SU-DHL-6 (cell line): ENCODE measurements around the gene TMEM80.

Experiments used
- EZH2phosphoT487 ChIP-seq: fragments of 200-600 bp; sonication (generic), shearing (Covaris generic); conservative IDR thresholded peaks from 2 replicates; pipeline ENCODE4 v1.6.1; 2018; ENCODE audit warnings: mild to moderate bottlenecking, antibody characterized with exemption, low read length, moderate library complexity, mixed read lengths
- TF ChIP-seq, protein P1 (sequence below): fragments of 200-600 bp; sonication (generic); IDR thresholded peaks from one replicate; pipeline ENCODE4 v1.5.1; 2017; ENCODE audit warnings: antibody characterized with exemption, mild to moderate bottlenecking, low read length, moderate library complexity; ENCODE audit not compliant: insufficient read depth, poor library complexity, severe bottlenecking

DNA sequence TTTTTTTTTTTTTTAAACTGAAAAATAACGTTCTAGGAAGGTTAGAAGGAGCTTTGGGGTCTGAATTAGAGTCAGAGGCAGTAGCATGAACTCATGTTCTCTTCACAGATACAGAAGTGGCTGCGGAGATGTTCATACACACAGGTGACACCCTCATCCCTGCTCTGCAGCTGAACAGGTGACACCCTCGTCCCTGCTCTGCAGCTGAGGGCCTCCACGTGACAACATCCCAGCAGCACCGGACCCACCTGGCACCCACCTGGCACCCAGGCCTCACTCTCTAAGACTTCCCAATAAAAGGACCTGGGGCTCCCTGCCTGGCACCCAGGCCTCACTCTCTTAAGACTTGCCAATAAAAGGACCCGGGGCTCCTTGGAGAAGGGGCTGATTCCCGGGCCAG is 38.8 kb upstream of the TMEM80 start:
- TF ChIP-seq, protein P1, sequence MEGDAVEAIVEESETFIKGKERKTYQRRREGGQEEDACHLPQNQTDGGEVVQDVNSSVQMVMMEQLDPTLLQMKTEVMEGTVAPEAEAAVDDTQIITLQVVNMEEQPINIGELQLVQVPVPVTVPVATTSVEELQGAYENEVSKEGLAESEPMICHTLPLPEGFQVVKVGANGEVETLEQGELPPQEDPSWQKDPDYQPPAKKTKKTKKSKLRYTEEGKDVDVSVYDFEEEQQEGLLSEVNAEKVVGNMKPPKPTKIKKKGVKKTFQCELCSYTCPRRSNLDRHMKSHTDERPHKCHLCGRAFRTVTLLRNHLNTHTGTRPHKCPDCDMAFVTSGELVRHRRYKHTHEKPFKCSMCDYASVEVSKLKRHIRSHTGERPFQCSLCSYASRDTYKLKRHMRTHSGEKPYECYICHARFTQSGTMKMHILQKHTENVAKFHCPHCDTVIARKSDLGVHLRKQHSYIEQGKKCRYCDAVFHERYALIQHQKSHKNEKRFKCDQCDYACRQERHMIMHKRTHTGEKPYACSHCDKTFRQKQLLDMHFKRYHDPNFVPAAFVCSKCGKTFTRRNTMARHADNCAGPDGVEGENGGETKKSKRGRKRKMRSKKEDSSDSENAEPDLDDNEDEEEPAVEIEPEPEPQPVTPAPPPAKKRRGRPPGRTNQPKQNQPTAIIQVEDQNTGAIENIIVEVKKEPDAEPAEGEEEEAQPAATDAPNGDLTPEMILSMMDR, result no peak
- no peak for TF ChIP-seq EZH2phosphoT487
